SK-N-SH (cell line): ENCODE data around the gene IER3IP1. TPM values are rescaled to one million over a fixed set of nuclear protein-coding genes. Genes with fewer than 3 reads are reported as not detected.
"Not testable (repeated sequence)": the region's sequence is repeated elsewhere in the genome, so short reads cannot be mapped to it uniquely, and the experiment has no call there.

Experiments used
- CTCF ChIA-PET: fragments of 300-600, 350-600 bp; formaldehyde crosslinking; extraction: SDS; loops from one replicate; lab custom pipeline; 2021; lab: Yijun Ruan, JAX
- POLR2A ChIA-PET: fragments of 350-600 bp; sonication (Branson Sonifier 250); formaldehyde crosslinking; extraction: SDS; loops from one replicate; lab custom pipeline; 2020; ENCODE audit warnings: antibody characterized with exemption, inconsistent platforms; lab: Yijun Ruan, JAX
- DNase-seq: peaks from one replicate; pipeline ENCODE4 v3.0.0; 2012
- H2AFZ ChIP-seq: fragments of 200-600 bp; sonication (generic); 2 replicates; pipeline ENCODE4 v1.8.1; 2016; ENCODE audit warnings: antibody characterized with exemption, mild to moderate bottlenecking, low read depth
- H3F3A ChIP-seq: fragments of 200-600 bp; sonication (generic); replicated peaks from 2 replicates; pipeline ENCODE3; 2016; ENCODE audit warnings: antibody characterized with exemption, mild to moderate bottlenecking; ENCODE audit not compliant: insufficient read depth
- H3K27ac ChIP-seq, 2 experiments: fragments of 200-500 bp in 1 of 2; fragments of 200-600 bp in 1 of 2; sonication (Bioruptor generic) in 1 of 2; sonication (generic), shearing (Covaris generic) in 1 of 2; 2 replicates each; pipeline versions ENCODE4 v1.5.1 to v1.6.1; 2014 to 2016; ENCODE audit warnings: low read depth in 2 of 2, inconsistent platforms in 1 of 2, low read length in 1 of 2, mild to moderate bottlenecking in 1 of 2, mixed read lengths in 1 of 2
- H3K27me3 ChIP-seq: fragments of 200-600 bp; sonication (generic), shearing (Covaris generic); 2 replicates; pipeline ENCODE4 v1.6.1; 2016; ENCODE audit warnings: mixed run types; ENCODE audit not compliant: insufficient read depth
- H3K36me3 ChIP-seq, 2 experiments: fragments of 200-500 bp in 1 of 2; fragments of 200-600 bp in 1 of 2; sonication (Bioruptor generic) in 1 of 2; sonication (generic) in 1 of 2; replicated peaks in 1 of 2; 2 replicates each; pipeline versions ENCODE3 to v1.5.1; 2014 to 2016; ENCODE audit warnings: low read length in 1 of 2, mild to moderate bottlenecking in 1 of 2; ENCODE audit not compliant: insufficient read depth in 2 of 2, control insufficient read depth in 1 of 2
- H3K4me1 ChIP-seq, 2 experiments: fragments of 200-500 bp in 1 of 2; fragments of 200-600 bp in 1 of 2; sonication (Bioruptor generic) in 1 of 2; sonication (generic), shearing (Covaris generic) in 1 of 2; 2 replicates each; pipeline versions ENCODE4 v1.5.1 to v1.6.1; 2014 to 2016; ENCODE audit warnings: low read depth in 1 of 2, low read length in 1 of 2, mixed run types in 1 of 2; ENCODE audit not compliant: insufficient read depth in 2 of 2, control insufficient read depth in 1 of 2
- H3K4me2 ChIP-seq: fragments of 200-600 bp; sonication (generic), shearing (Covaris generic); 2 replicates; pipeline ENCODE4 v1.6.1; 2017; ENCODE audit warnings: mixed run types
- H3K4me3 ChIP-seq, 2 experiments: fragments of 200-500 bp in 1 of 2; fragments of 200-600 bp in 1 of 2; sonication (Bioruptor generic) in 1 of 2; sonication (generic), shearing (Covaris generic) in 1 of 2; 2 replicates each; pipeline versions ENCODE4 v1.5.1 to v1.8.1; 2014 to 2016; ENCODE audit warnings: low read depth in 2 of 2, inconsistent platforms in 1 of 2, low read length in 1 of 2, mild to moderate bottlenecking in 1 of 2, mixed read lengths in 1 of 2, moderate library complexity in 1 of 2
- H3K79me2 ChIP-seq: fragments of 200-600 bp; sonication (generic); 2 replicates; pipeline ENCODE4 v1.8.1; 2017; ENCODE audit warnings: mild to moderate bottlenecking; ENCODE audit not compliant: insufficient read depth
- H3K9ac ChIP-seq: fragments of 200-600 bp; sonication (generic); 2 replicates; pipeline ENCODE4 v1.6.1; 2017; ENCODE audit warnings: mixed run types
- H3K9me2 ChIP-seq: fragments of 200-600 bp; sonication (generic); 2 replicates; pipeline ENCODE4 v1.6.1; 2017; ENCODE audit warnings: mixed run types
- H3K9me3 ChIP-seq: fragments of 200-600 bp; sonication (generic); 2 replicates; pipeline ENCODE4 v1.6.1; 2017; ENCODE audit warnings: mixed run types, mild to moderate bottlenecking, moderate library complexity
- H4K20me1 ChIP-seq: fragments of 200-600 bp; sonication (generic); 2 replicates; pipeline ENCODE4 v1.6.1; 2017; ENCODE audit warnings: mild to moderate bottlenecking, mixed run types; ENCODE audit not compliant: insufficient read depth
- CHD2 ChIP-seq: fragments of 150-350 bp; IDR thresholded peaks from 2 replicates; pipeline ENCODE4 v1.6.1; 2018; ENCODE audit warnings: low read length; ENCODE audit not compliant: partially characterized antibody
- ELF1 ChIP-seq: IDR thresholded peaks from 2 replicates; pipeline ENCODE4 v1.4.0; 2012
- EP300 ChIP-seq, 2 experiments: IDR thresholded peaks; 2 replicates each; pipeline versions ENCODE4 v1.4.0 to v1.6.1; 2012; ENCODE audit warnings: borderline replicate concordance in 1 of 2, low read depth in 1 of 2, low read length in 1 of 2
- MEF2A ChIP-seq: IDR thresholded peaks from 2 replicates; pipeline ENCODE4 v1.4.0; 2012; ENCODE audit warnings: low read depth, borderline replicate concordance
- MXI1 ChIP-seq: IDR thresholded peaks from 2 replicates; pipeline ENCODE4 v1.6.1; 2012; ENCODE audit warnings: mild to moderate bottlenecking, low read depth, low read length, improper control_type of control experiment
- NFIC ChIP-seq: IDR thresholded peaks from 2 replicates; pipeline ENCODE4 v1.4.0; 2012; ENCODE audit warnings: borderline replicate concordance
- NRF1 ChIP-seq: IDR thresholded peaks from 2 replicates; pipeline ENCODE4 v1.6.1; 2012; ENCODE audit warnings: low read depth, mild to moderate bottlenecking, low read length
- PBX3 ChIP-seq: IDR thresholded peaks from 2 replicates; pipeline ENCODE4; 2012
- RAD21 ChIP-seq: IDR thresholded peaks from 2 replicates; pipeline ENCODE4 v1.6.1; 2012; ENCODE audit warnings: mild to moderate bottlenecking, low read length
- RCOR1 ChIP-seq: fragments of 150-350 bp; IDR thresholded peaks from 2 replicates; pipeline ENCODE4 v1.6.1; 2017; ENCODE audit warnings: antibody characterized with exemption, low read length
- RFX5 ChIP-seq: IDR thresholded peaks from 2 replicates; pipeline ENCODE4 v1.6.1; 2012; ENCODE audit warnings: mild to moderate bottlenecking, improper control_type of control experiment, low read length
- SIN3A ChIP-seq: IDR thresholded peaks from 2 replicates; pipeline ENCODE4 v1.6.1; 2012; ENCODE audit warnings: low read depth, mild to moderate bottlenecking, low read length, moderate library complexity, borderline replicate concordance
- SMC3 ChIP-seq: IDR thresholded peaks from 2 replicates; pipeline ENCODE4 v1.6.1; 2012; ENCODE audit warnings: low read depth, low read length, improper control_type of control experiment
- TEAD4 ChIP-seq: IDR thresholded peaks from 2 replicates; pipeline ENCODE4 v1.4.0; 2012; ENCODE audit warnings: mild to moderate bottlenecking, borderline replicate concordance; ENCODE audit not compliant: insufficient read depth
- USF1 ChIP-seq: IDR thresholded peaks from 2 replicates; pipeline ENCODE4 v1.4.0; 2012; ENCODE audit warnings: low read depth, borderline replicate concordance
- YY1 ChIP-seq: IDR thresholded peaks from 2 replicates; pipeline ENCODE4 v1.4.0; 2012; ENCODE audit warnings: low read depth, mild to moderate bottlenecking
- WGBS: methylation state at CpG from one replicate; pipeline ENCODE4 v1.1.6; 2017; ENCODE audit warnings: low lambda C conversion rate; 5-methylcytosine and 5-hydroxymethylcytosine counted together
- polyA plus RNA-seq, 3 experiments: library from polyadenylated mRNA; depleted of rRNA; stranded (reverse); fragments of >200 nt; gene quantifications; 2 replicates each; pipeline ENCODE4 v1.2.3, GENCODE V29; 2012
- TF ChIP-seq, protein P1 (sequence below): fragments of 150-350 bp; IDR thresholded peaks from 2 replicates; pipeline ENCODE4 v1.6.1; 2017; ENCODE audit warnings: antibody characterized with exemption, low read length, low read depth, borderline replicate concordance
- TF ChIP-seq, protein P2 (sequence below): IDR thresholded peaks from 2 replicates; pipeline ENCODE4 v1.6.1; 2012; ENCODE audit warnings: mild to moderate bottlenecking, low read depth, low read length, moderate library complexity

IER3IP1 gene
- polyA plus RNA-seq, 1 of the 3 experiments (the other 2 are of a cell fraction) = 13.7 TPM

DNA sequence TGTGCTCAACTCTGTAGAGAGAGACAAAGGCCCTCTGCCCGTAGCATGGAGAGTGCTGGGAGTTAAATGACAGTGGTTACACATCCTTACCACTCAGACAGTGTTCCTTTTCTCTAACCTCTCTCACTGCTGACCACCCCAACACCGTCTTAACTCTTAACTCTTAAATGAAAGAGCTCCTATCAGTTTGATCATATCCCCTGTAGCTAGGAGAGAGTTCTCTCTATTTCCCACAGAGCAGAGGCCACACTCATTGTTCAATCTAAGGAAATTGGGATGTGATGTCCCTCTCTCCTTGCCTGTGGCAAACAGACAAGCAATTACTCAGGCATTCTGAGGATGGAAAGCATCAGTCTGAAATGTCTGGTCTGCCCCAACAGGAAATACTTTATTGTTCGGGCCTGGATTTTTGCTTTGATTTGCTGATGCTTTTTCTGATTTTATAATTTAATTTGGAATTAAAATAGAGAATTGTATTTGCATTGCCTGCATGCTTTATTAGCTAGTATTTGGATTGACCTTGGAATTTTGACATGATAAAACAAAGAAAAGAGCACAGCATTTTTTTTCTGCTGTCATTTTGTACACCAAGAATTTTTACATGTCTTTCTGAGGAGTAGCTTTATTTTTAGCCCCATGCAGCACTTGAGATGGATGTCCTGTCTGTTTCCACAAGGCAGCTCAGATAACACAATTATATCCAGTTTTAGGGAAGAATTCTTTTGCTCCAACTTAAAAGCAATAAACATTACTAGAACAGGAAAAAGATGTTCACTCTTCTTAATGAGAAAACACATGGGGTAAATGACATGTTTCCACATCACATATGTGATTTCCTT is 27.7 kb upstream of the IER3IP1 start (continued):
- TF ChIP-seq MEF2A (no peak), CHD2 (peak; percentile 52), ELF1 (no peak)
- TF ChIP-seq, protein P1, sequence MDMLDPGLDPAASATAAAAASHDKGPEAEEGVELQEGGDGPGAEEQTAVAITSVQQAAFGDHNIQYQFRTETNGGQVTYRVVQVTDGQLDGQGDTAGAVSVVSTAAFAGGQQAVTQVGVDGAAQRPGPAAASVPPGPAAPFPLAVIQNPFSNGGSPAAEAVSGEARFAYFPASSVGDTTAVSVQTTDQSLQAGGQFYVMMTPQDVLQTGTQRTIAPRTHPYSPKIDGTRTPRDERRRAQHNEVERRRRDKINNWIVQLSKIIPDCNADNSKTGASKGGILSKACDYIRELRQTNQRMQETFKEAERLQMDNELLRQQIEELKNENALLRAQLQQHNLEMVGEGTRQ = no peak

DNA sequence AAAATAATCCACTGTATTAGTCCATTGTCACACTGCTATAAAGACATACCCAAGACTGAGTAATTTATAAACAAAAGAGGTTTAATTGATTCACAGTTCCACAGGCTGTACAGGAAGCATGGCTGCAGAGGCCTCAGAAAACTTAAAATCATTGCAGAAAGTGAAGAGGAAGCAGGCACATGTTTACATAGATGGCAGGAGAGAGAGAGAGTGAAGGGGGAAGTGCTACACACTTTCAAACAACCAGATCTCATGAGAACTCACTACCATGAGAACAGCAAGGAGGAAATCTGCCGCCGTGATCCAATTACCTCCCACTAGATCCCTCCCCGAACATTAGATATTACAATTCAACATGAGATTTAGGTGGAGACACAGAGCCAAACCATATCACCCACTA is 19.8 kb upstream of the IER3IP1 start:
- CTCF ChIA-PET = interaction anchor here (1.5 kb wide), 1 partner anchor 9 kb away, joined by 10 read pairs; no protein-coding TSS in a partner anchor
- WGBS = 90% methylated on average over 3 of the region's 3 CpGs
- H3K4me2 ChIP-seq, H4K20me1 ChIP-seq, H3K9ac ChIP-seq, H3K36me3 ChIP-seq, H3K9me3 ChIP-seq, H3K79me2 ChIP-seq, H3K27me3 ChIP-seq, POLR2A ChIA-PET, H3K9me2 ChIP-seq, H3K27ac ChIP-seq, H3F3A ChIP-seq, DNase-seq, H2AFZ ChIP-seq, H3K4me3 ChIP-seq, H3K4me1 ChIP-seq: not testable (repeated sequence)

- Histone ChIP-seq H3F3A (no peaks in the 10 kb centered on the region), H3K27me3 (no peaks in the 10 kb centered on the region), H3K9me2 (no peaks in the 10 kb centered on the region), H3K9me3 (no peaks in the 10 kb centered on the region), H2AFZ (no peak overlapping the region), H3K36me3 (no peaks in the 10 kb centered on the region), H3K4me3 (no peak overlapping the region), H3K9ac (no peak overlapping the region), H3K4me1 (no peaks in the 10 kb centered on the region), H3K27ac (no peak overlapping the region), H4K20me1 (no peaks in the 10 kb centered on the region), H3K4me2 (no peak overlapping the region), H3K79me2 (no peaks in the 10 kb centered on the region)
- no peak for DNase-seq
- WGBS = 79% methylated on average over 2 of the region's 2 CpGs
- TF ChIP-seq SMC3 (no peak), RFX5 (no peak), NFIC (no peak), EP300 (IDR thresholded peaks at IDR 0.05; ENCODE audit: borderline replicate concordance in 1 of 2, low read depth in 1 of 2, low read length in 1 of 2) (no peak), TEAD4 (no peak), MXI1 (no peak), PBX3 (no peak), USF1 (no peak), RCOR1 (no peak), MEF2A (no peak), SIN3A (no peak), NRF1 (no peak), YY1 (no peak), RAD21 (no peak)
- TF ChIP-seq, protein P2, sequence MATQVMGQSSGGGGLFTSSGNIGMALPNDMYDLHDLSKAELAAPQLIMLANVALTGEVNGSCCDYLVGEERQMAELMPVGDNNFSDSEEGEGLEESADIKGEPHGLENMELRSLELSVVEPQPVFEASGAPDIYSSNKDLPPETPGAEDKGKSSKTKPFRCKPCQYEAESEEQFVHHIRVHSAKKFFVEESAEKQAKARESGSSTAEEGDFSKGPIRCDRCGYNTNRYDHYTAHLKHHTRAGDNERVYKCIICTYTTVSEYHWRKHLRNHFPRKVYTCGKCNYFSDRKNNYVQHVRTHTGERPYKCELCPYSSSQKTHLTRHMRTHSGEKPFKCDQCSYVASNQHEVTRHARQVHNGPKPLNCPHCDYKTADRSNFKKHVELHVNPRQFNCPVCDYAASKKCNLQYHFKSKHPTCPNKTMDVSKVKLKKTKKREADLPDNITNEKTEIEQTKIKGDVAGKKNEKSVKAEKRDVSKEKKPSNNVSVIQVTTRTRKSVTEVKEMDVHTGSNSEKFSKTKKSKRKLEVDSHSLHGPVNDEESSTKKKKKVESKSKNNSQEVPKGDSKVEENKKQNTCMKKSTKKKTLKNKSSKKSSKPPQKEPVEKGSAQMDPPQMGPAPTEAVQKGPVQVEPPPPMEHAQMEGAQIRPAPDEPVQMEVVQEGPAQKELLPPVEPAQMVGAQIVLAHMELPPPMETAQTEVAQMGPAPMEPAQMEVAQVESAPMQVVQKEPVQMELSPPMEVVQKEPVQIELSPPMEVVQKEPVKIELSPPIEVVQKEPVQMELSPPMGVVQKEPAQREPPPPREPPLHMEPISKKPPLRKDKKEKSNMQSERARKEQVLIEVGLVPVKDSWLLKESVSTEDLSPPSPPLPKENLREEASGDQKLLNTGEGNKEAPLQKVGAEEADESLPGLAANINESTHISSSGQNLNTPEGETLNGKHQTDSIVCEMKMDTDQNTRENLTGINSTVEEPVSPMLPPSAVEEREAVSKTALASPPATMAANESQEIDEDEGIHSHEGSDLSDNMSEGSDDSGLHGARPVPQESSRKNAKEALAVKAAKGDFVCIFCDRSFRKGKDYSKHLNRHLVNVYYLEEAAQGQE = no peak
- ChIA-PET POLR2A (no interaction called here), CTCF (interaction anchor here (1.0 to 3.7 kb wide), 3 partner anchors 9 to 17 kb away, joined by 5 to 21 read pairs (median 5); no protein-coding TSS in a partner anchor)
Measured at GRCh38 chr18:47191961-47192360, 15.8 kb upstream of the IER3IP1 start.
